ENCODE measurements around the gene SIPA1L3. TPM values are rescaled to one million over a fixed set of nuclear protein-coding genes. Genes with fewer than 3 reads are reported as not detected.
"Not testable (repeated sequence)": the region's sequence is repeated elsewhere in the genome, so short reads cannot be mapped to it uniquely, and the experiment has no call there.

SIPA1L3 gene
- total RNA-seq, 6 donors from 2014 or later = 57.3 to 91.6 (median 69.4) TPM

DNA sequence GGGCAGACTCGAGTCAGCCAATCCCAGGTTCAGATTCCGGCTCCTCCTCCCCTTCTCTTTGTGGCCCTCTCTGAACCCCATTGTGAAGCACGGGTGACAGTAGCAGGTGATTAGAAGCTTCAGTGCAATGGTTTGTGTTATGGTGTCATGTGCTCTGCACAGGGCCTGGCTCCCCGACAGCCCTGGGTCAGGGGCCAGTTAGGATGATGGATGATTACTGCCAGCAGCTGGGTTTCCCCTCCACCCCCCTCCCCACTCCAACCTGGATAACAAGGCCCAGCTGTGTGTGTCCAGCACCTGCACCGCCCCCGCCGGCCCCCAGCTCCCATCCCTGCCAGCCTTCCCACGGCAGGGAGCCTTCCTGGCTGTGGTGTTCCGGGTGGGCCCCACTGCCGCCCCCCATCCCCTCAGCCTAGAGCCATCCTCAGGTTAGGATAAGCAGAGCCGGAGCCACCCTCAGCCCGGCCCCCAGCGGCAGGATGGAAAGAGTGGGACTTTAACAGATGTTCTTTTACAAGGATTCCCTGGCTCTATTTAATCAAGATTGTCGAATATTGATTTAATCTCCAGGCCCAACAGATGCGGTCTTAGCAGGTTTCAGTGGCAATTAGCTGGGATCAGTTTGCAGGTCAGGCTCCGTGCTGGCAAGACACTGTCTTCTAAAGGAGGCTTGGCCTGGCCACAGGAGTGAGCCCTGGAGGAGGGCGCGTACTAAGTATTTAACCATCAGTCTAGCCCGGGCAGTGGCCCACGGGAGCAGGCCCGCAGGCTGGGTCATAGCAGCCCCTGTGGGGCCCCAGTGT, 156.2 kb downstream of the SIPA1L3 start:
- ATAC-seq (ENCODE audit: low FRiP score in 2 of 2) (no peak), DNase-seq (peak in 1 of 2 donors; percentile 75)
- WGBS, 2 donors = 80 to 83% methylated on average over 12 to 21 of the region's 21 CpGs
- no peak overlapping the region for H3K4me3 ChIP-seq
- peak overlapping the region in 2 of 4 donors; percentile 16 to 43 for H3K27ac ChIP-seq
- peaks cover 10 to 24% (median 11%) of the 10 kb centered on the region in 4 donors for H3K4me1 ChIP-seq
- no peaks in the 10 kb centered on the region for H3K9me3 ChIP-seq
- H3K27me3 ChIP-seq = no peaks in the 10 kb centered on the region
- no peaks in the 10 kb centered on the region for H3K36me3 ChIP-seq
- TF ChIP-seq, protein P1, sequence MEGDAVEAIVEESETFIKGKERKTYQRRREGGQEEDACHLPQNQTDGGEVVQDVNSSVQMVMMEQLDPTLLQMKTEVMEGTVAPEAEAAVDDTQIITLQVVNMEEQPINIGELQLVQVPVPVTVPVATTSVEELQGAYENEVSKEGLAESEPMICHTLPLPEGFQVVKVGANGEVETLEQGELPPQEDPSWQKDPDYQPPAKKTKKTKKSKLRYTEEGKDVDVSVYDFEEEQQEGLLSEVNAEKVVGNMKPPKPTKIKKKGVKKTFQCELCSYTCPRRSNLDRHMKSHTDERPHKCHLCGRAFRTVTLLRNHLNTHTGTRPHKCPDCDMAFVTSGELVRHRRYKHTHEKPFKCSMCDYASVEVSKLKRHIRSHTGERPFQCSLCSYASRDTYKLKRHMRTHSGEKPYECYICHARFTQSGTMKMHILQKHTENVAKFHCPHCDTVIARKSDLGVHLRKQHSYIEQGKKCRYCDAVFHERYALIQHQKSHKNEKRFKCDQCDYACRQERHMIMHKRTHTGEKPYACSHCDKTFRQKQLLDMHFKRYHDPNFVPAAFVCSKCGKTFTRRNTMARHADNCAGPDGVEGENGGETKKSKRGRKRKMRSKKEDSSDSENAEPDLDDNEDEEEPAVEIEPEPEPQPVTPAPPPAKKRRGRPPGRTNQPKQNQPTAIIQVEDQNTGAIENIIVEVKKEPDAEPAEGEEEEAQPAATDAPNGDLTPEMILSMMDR (IDR thresholded peaks at IDR 0.05) = no peak
- no peak for TF ChIP-seq POLR2AphosphoS5 (IDR thresholded peaks at IDR 0.05)
- TF ChIP-seq EP300 (IDR thresholded peaks at IDR 0.05) = no peak
- TF ChIP-seq POLR2A (IDR thresholded peaks at IDR 0.05) = no peak

GRCh38 chr19:38063928-38064327, 156.9 kb downstream of the SIPA1L3 start:
- Histone ChIP-seq H3K27me3 (no peaks in the 10 kb centered on the region), H3K9me3 (no peaks in the 10 kb centered on the region), H3K36me3 (no peaks in the 10 kb centered on the region), H3K27ac (no peak overlapping the region), H3K4me1 (peaks cover 10 to 16% (median 11%) of the 10 kb centered on the region in 4 donors), H3K4me3 (no peak overlapping the region)
- DNase-seq = no peak
- ATAC-seq (ENCODE audit: low FRiP score in 2 of 2) = no peak
- TF ChIP-seq EP300 (IDR thresholded peaks at IDR 0.05) (no peak), POLR2AphosphoS5 (IDR thresholded peaks at IDR 0.05) (no peak), POLR2A (IDR thresholded peaks at IDR 0.05) (no peak)
- TF ChIP-seq, protein P1 (IDR thresholded peaks at IDR 0.05) = no peak
- WGBS, 2 donors = 90% methylated on average over 2 to 5 of the region's 6 CpGs

- DNase-seq = no peak
- ATAC-seq (ENCODE audit: low FRiP score in 2 of 2) = no peak
- Histone ChIP-seq H3K36me3 (no peaks in the 10 kb centered on the region), H3K27me3 (no peaks in the 10 kb centered on the region), H3K4me1 (peaks cover 1 to 7% (median 4%) of the 10 kb centered on the region in 4 donors), H3K4me3 (no peak overlapping the region), H3K27ac (no peak overlapping the region), H3K9me3 (no peaks in the 10 kb centered on the region)
- TF ChIP-seq EP300 (IDR thresholded peaks at IDR 0.05) (no peak), POLR2AphosphoS5 (IDR thresholded peaks at IDR 0.05) (no peak), POLR2A (IDR thresholded peaks at IDR 0.05) (no peak)
- TF ChIP-seq, protein P1 (IDR thresholded peaks at IDR 0.05) = no peak
- 87 to 92% methylated on average over 7 of the region's 7 CpGs for WGBS, 2 donors
Measured at GRCh38 chr19:38064661-38065425, 157.8 kb downstream of the SIPA1L3 start.

DNA sequence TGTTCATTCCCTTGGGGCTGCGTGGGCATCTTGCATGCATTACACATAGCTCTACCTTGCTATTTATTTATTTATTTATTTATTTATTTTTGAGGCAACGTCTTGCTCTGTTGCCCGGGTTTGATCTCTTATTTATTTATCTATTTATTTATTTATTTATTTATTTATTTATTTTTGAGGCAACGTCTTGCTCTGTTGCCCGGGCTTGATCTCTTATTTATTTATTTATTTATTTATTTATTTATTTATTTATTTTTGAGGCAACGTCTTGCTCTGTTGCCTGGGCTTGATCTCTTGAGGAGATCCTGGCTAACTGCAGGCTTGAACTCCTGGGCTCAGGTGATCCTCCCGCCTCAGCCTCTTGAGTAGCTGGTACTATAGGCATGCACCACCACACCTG, 158.8 kb downstream of the SIPA1L3 start:
- H3K27me3 ChIP-seq; H3K27ac ChIP-seq; H3K4me1 ChIP-seq; H3K4me3 ChIP-seq; ATAC-seq (ENCODE audit: low FRiP score in 2 of 2); H3K36me3 ChIP-seq; H3K9me3 ChIP-seq; DNase-seq: not testable (repeated sequence)
- 92 to 94% methylated on average over 7 of the region's 7 CpGs for WGBS, 2 donors

GRCh38 chr19:38068826-38069225, 161.8 kb downstream of the SIPA1L3 start:
- no peak overlapping the region for H3K27ac ChIP-seq
- H3K4me3 ChIP-seq = no peak overlapping the region
- H3K9me3 ChIP-seq = no peaks in the 10 kb centered on the region
- peaks cover 0 to 4% (median 0%) of the 10 kb centered on the region in 4 donors for H3K4me1 ChIP-seq
- no peaks in the 10 kb centered on the region for H3K27me3 ChIP-seq
- TF ChIP-seq EP300 (IDR thresholded peaks at IDR 0.05) = no peak
- no peak for TF ChIP-seq POLR2AphosphoS5 (IDR thresholded peaks at IDR 0.05)
- no peak for TF ChIP-seq POLR2A (IDR thresholded peaks at IDR 0.05)
- TF ChIP-seq, protein P1 (IDR thresholded peaks at IDR 0.05) = no peak
- ATAC-seq (ENCODE audit: low FRiP score in 2 of 2) (no peak), DNase-seq (no peak)
- 91 to 94% methylated on average over 6 of the region's 6 CpGs for WGBS, 2 donors
- no peaks in the 10 kb centered on the region for H3K36me3 ChIP-seq

Measured in upper lobe of left lung (tissue), 6 donors.